Kidney capillary endothelial cell (primary cell): ENCODE measurements around the gene ANKRD28.

Experiments used
- DNase-seq: peaks from one replicate; pipeline ENCODE4 v3.0.0-alpha.2; 2018; ENCODE audit warnings: low spot score

The ANKRD28 gene

DNA sequence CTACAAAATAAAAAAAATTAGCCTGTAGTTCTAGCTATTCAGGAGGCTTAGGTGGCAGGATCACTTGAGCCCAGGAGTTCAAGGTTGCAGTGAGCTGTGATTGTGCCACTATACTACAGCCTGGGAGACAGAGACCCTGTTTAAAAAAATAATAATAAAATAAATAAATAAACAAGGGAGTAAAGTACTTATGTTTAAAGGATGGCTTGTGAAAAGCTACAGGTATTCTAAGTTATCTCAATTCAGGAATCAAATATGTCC lies 74.2 kb downstream of the ANKRD28 start:
- no peak for DNase-seq

DNA sequence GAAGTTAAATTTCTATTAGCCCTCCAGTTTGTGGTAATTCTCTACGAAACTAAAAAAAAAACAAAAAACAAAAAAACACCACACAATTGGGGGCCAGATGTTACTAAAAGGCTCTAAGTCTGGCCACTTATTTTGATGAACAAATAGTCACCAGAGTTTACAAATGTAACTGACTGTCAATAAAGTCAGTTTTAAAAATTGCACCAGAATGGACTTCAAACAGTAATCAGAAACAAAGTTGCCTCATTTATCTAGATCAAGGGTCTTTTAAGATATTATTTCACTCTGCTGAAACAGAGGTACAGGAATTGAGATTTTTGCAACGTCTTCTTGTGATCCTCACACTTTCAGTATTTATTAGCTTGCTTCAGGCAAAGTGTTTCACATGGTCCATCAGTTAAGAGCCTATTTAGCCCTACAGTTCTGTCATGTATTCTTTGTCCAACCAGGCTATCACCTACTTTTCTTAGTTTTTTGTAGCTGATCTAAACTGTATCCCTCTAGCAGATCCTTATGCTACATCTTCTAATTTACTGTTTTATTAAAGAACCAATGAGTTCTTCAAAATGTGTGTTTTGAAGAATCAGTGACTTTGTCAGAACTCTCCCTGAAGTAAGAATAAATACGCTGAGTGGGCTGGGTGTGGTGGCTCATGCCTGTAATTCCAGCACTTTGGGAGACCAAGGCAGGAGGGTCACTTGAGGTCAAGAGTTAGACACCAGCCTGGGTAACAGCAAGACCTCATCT lies 74.7 kb downstream of the ANKRD28 start:
- no peak for DNase-seq

DNA sequence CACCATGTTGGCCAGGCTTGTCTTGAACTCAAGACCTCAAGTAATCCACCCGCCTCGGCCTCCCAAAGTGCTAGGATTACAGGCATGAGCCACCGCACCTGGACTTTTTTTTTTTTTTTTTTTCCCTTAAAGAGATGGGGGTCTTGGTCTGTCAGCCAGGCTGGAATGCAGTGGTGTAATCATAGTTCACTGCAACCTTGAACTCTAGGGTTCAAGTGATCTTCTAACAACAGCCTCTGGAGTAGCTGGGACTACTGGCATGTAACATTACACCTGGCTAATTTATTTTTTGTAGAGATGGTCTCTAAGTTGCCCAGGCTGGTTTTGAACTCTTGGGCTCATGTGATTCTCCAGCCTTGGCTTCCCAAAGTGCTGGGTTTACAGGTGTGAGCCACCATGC lies 81.6 kb downstream of the ANKRD28 start:
- DNase-seq: no peak

DNA sequence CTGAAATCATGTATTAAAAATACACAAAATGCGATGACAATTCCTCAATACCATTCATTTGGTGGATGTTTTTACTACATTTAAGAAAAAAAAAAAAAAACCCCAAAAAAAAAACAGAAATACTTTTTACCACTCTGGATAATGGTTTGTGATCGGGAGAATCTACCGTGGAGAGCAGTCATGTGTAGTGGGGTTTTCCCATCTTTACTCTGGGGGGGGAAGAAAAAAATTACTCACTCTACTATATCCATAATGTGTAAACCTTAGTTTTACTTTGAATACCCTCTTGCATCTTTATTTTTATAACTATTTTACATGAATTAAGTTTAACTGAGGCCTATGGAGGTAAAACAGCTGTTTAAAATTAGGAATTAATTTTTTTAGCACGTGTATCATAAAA lies 83.3 kb downstream of the ANKRD28 start:
- no peak for DNase-seq

DNA sequence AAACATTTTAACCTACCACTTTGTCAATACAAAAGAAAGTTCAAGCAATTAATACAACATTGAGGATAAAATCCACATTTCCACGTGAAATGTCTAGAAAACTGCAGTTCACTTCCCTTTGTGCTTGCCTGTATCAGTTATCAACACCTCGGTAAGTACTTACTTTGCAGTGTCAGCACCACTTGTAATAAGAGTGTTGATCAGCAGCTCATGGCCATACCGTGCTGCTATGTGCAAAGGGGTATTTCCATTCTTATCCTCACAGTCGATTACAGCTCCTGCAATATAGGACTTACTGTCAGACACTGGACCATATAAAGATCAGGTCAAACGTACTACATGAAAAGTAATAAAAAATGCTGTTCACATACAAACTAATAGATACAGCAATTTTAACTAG lies 84.4 kb downstream of the ANKRD28 start:
- DNase-seq: no peak

DNA sequence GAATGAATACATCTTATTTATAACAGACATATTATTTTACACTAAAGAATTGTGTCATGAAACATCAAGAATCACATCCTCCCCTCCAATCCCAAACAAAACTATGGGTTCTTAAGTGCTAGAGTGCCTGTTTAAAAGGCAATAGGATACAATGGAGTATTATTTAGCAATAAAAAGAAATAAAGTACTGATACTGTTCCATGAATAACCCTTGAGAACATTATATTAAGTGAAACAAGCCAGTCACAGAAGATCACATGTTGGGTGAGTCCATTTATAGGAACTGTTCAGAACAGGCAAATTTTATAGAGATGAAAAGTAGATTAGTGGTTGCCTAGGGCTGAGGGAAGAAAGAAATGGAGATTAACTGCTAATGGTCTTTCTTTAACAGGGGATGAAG lies 86.5 kb downstream of the ANKRD28 start:
- no peak for DNase-seq

DNA sequence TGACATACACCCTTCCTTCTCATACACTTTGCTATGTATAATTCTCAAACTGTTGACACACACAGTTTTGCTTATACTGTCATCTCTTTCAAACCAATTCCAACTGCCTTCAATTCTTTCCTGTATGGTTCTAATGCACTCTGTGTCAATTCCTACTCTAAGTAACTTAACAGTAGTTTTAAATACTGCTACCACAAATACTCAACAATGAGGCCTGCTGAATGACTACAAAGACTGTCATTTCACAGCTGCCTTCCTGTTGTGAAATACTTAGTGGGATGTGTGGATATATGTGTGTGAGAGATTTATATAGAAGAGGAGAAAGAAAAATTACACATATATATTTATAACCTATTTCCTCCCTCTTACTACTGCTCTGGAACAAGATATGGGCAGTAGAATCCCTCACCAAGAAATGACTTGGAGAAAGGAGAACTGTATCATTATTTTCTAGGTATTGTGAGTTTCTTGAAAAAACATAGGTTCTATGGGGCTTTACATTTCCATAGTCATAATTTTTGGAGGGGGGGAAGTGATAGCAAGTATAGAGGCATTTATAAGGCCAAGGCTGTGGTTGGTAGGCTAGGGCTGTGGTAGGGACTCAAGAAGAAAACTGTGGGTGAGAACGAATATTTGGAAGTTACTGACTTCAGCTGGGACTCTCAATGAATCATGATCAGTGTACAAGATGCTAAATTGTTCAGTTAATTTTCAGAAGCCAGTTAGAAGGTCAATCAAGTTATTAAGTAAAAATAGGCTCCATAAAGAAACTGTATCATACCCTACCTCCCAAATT lies 88.7 kb downstream of the ANKRD28 start:
- peak; percentile 56 for DNase-seq

DNA sequence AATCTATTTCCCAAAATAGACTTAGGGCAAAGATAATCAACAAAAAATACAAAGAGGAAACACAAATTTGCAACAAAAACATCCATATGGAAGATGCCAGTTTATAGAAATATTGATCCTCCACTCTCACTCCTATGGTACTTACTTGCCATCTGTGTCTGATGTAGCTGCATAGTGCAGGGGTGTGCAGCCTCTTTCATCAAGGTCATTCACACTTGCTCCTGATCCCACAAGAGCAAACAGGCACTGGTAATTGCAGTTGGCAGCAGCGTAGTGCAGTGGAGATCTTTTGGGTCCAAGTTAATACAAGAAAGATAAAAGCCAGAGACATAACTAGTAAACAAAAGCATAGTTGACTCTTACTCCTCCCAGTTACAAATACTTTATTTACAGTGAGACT lies 90.0 kb downstream of the ANKRD28 start:
- DNase-seq: no peak

DNA sequence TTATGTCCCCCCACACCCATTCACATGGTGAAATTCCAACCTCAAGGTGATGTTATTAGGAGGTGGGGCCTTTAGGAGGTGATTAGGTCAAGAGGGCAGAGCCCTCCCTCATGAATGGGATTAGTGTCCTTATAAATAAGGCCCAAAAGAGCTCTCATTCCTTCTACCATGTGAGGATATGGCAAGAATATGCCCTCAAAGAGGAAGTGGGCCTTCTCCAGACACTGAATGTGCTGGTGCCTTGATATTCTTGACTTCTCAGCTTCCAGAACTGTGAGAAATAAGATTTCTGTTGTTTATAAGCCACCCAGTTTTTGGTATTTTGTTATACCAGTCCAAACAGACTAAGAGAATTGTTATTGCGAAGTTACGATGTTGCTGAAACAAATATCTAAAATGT lies 94.4 kb downstream of the ANKRD28 start:
- DNase-seq: no peak

DNA sequence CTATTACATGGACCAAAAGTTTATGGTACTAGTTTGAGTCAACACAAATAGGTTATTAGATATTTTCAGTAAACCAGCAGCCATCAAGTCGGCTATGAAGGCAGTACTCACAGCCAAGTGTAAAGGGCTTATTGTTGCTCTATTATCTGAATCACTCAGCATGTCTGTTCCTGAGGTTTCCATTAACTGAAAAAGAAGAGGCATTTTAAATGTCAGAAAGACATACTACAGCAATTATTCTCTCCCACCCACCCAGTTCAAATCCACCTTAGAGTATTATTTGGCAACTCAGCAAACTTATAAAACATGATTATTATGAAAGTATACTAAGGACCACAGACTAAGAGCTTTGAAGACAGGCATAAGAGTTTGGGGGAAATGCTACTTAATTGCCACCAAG lies 103.2 kb downstream of the ANKRD28 start:
- DNase-seq: no peak

DNA sequence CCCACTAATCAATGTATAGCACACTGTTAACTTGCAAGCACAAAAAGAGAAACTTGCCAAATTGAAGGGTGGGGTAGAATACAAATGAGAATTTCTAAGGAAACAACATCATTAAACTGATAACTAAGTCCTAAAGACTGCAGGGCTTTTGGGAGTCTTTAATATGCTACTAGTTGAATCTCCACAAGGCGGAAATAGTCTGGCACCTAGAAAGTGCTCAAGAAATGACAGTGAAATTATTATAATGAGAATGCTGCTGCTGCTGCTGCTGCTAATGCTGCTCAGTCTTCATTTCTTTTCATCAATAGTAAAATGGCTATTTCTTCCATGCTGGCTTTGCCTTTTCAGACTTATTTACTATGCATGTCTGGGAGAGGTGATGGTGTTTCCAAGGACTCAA lies 104.4 kb downstream of the ANKRD28 start:
- DNase-seq: no peak

DNA sequence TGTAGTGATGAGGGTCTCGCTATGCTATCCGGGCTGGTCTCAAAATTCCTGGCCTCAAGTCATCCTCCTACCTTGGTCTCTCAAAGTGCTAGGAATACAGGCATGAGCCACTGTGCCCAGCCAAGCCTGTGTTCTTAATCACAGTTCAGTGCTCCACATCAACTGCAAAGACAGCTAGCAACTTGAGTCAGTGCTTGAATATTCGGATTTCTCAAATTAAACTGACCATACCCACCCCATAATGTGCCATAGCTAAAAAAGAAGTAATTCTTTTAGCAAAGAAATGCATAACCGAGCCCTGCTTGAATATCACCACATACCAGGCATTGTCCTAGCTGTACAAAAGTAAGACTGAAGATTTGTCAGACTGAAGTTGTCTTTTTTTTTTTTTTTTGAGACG lies 107.0 kb downstream of the ANKRD28 start:
- no peak for DNase-seq

DNA sequence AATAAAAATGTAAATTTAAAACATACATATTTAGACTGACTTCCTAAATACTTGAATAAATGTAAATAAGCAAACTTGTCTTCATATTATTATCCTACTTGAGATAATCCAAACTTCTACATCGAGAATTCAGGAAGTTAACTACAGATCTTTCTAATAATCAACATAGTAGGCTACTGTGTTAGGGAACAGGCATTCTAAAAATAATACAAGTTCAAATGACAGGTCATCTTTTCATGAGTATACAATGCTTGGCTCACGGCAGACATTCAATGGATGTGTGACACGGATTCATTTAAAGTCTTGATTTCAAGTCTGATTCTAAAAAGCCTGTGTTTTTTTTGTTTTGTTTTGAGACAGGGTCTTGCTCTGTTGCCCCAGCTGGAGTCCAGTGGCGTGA lies 107.5 kb downstream of the ANKRD28 start:
- DNase-seq: no peak

DNA sequence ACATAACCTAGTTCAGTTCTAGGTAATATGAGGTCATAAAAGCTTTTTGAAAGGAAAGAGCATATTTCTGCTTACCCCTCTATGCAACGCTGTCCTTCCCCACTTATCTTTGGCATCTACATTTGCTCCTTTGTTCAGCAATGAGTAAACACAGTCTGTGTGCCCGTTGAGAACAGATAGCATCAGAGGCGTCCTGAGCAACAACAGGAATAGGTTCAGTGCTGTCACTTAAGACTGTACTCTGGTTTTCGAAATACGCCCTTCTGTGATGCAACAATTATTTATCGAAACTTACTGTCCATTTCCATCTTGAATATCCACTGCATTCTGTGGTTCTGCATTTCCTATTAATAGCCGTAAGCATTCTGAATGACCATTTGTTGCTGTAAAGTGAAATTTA lies 111.9 kb downstream of the ANKRD28 start:
- DNase-seq: no peak

DNA sequence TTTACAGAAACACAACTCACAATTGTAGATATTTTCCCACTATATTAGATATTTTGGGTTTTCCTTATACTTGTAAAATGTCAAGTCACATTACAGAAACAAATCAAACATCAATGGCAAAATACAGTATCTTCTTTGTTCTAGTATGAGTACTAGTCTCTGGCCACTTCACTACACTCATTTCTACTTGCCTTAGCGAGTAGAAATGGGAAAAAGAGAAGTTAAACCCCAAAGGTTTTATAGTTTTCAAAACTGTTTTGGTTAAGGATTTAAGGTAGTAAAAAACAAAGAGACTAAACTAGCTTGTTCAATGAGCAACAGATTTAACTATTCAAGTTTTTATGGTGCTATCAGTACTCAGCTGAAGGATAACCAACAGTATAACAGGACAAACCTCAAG lies 114.5 kb downstream of the ANKRD28 start:
- no peak for DNase-seq

DNA sequence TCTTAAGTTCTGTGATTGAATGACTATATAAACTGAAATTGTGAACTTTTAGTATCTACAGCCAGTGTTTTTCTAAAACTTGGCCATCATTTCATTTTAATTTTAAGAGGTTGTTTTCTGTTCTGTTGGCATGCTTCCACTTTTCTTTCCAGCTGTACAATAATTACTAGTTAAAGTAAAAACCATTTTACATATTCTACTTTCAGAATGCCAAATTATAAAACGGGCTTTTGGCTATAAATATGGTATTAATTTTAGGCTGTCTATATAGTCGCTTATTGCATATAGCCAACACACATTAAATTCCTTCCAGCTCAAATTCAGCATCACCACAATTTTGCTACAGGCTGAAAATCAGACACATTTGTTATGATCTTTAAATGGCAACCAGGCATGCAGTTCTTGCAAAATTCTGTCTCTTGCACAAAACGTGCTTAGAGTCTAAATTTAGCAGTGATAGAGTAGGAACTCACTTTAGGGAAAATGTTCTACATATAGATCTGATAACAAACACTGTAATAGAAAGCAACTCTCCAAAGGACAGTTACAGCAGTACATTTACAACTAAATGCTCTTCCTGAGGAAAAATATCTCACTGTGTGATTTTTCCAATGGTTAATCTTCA lies 115.1 kb downstream of the ANKRD28 start:
- no peak for DNase-seq

DNA sequence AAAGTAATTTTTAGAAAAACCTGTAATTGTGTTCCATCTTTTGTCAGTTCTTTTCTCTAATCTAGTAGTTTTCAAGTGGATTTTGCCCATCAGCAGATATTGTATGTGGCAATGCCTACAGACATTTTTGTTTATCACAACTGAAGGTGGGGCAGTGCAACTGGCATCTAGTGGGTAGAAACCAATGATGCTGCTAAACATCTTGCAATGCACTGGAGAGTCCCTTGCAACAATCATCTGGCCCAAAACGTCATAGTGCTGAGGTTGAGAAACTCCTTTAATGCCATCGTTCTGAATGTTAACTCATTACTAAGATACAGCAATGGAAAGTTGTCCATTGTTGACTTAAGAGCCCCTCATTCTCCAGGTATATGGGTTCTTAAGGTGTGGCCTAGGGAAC lies 116.1 kb downstream of the ANKRD28 start:
- no peak for DNase-seq

DNA sequence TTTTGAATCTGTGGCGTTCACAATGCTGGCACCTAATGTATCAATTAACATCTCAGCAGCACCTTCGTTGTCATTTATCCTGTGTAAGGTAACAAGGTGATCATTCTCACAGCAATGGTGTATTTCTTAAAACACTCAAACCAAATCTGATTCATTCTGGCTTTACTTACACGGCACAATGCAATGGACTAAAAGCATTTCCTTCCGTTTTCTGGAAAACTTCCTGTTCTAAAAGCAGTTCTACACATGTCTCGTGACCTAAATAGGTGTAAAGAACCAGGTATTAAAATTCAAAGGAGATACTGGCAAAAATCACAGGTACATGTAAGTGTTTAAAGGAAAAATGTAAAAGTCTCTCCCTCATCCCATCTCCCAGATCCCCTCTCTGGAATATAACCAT lies 118.5 kb downstream of the ANKRD28 start:
- DNase-seq: peak; percentile 31

DNA sequence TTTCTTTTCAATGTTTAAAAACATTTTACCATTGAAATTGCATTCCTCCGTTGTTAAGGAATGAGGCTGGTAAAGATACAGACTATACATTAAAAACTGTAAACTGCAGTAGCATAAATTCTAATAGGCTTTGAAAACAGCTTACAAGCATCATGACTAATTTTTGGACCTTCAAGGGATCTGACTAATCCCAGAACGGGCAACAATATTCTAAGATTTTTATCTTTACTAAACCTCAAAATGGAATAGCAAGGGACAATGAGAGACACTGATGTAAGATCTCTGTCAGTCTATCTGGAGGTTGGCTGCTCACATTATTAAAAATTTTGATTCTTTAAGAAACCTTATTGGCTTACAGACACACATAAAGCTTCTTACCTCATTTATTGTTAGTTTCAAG lies 121.5 kb downstream of the ANKRD28 start:
- DNase-seq: no peak

DNA sequence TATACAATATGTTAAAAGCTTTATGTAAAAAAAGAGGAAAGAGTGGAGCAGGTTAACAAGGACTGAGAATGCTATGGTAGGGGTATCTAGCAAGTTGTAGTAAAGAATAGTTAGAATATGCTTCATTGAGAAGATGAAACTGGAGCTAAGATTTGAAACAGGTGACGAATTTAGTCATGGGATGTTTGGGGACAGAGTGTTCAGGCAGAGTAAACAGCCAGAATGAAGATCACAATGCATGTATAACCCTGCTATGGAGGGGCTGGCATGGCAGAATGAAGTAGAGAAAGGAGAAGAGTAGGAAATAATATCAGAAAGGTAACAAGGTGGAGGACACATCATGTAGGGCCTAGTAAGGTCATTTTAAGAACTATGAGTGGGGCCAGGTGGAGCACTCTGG lies 124.2 kb downstream of the ANKRD28 start:
- no peak for DNase-seq

DNA sequence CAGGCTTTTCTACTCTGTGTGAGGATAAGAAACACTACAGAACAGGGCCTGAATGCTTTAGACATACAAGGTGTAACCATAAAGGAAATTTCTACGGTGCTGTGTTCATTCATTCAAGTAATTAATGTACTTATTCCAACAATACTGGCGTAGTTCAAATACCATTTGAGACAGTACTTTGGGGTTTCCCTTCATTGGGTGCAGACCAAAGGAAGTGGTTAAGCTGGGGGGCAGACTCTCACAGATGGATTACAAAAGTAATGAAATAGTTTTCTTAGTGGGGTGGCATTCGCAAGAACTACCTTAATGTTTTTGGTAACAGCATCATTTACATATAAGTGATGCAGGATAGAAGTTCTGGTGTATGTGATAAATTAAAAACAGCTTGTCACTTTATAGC lies 130.3 kb downstream of the ANKRD28 start:
- no peak for DNase-seq

DNA sequence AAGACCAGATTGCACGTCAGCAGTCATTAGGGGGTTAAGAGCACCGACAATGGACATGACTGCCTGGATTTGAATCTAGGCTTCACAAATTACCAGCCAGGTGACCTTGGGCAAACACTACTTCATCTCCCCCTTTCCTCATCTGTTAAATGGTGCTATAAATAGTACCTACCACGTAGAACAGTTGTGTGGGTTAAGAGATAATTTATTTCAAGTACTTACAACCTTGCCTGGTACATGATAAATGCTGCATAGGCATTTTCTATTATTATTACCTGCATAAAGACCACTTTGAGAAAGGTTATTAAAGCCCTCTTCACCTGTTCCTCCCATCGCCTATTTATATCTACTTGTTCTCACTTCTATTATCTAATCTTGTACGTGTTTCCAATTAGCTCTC lies 131.5 kb downstream of the ANKRD28 start:
- no peak for DNase-seq

DNA sequence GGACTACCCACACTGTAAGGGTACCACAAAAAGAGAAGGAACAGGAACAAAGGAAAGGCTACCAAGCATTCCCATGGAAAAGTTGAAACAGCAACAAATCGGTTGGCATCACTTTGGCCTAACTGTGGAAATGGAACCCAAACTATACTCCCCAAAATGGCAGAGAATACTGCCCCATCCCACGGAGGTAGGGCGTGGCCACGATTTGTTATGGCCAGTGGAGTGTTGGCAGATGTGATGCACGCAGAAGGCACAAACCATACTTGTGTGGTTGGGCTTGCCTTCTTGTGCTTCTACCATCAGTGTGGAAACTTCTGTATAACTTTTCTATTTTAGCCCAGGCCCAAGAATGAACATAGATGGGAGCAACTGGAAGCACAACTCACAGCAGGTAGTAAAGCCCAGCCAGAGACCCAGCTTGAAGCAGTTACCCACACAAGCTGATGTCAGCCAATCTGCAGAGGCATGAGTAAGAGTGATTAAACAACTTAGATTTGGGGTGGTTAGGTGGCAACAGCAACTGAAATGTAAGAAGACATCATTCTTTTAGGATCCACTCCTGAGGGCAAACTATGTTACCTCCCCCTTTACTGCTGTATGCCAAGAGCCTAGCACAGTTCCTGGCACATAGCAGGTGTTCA lies 132.1 kb downstream of the ANKRD28 start:
- DNase-seq: no peak
